Embryonic facial prominence (tissue), 1 donor: Measurements from ENCODE around the gene BPIFB6.

Experiments used
- DNase-seq: peaks from one replicate; pipeline ENCODE4 v3.0.0-alpha.2; 2016; ENCODE audit errors: extremely low spot score

The BPIFB6 gene

DNA sequence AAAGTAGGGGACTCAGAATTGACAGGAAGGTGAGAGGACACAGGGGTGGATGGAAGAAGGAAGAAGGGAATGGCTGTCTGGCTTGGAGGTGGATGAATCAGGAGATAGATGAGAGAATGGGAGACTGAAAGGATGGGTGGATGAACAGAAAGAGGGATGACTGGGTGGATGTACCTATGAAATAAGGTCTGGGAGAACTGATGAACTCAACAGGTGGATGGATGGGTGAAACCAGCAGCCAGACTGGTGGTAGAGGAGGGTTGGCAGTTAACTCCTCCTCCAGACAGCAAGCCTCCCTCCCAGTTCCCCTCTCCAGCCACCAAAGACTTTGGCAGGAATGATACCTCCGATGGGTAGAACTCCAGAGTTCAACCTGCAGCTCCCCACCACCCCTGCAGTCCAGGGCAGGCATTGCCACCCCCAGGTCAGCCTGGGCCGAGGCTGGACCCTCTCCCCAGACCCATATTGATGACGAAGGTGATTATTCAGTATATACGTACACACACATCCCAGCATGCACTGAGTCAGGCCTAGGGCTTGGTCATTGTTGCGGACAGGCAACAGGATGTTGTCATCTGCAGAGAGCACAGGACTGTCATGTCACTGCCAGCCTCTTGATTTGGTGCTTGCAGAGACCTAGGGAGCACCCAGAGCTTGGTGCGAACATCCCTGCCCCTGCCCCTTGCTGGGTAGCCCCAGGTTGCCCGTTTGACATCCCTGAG is 29.2 kb upstream of the BPIFB6 start:
- no peak for DNase-seq

DNA sequence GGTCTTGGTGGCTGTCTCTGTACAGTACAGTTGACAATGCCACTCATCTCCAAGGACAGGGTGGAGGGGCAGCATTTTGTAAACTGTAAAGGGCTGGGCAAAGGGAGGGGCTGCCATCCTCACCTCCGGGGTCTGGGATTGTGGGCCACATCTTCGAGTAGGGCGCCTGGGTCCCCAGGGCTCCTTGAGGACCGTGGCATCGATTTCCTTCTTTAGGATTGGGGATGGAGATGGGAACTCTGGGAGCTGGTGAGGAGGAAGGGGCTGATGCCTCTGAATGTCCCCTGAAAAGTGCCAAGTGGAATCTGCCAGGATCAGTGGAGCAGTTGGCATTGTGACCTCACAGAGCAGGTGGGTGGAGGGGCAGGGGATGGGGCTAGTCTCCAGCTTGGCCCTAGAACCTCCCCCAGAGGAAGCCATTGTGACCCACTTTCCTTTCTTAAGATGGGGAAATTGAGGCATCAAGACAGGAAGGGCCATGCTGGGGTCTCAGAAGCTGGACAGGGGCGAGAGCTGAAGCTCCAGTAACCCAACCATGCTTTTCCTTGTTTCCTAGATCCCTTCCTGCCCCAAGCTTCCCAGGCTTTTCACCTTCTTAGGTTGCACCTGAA is 27.2 kb upstream of the BPIFB6 start, which contains the start of gene SUN5:
Gene SUN5, minus strand, starts transcription at position 293 of the 611 bp plus-strand sequence. Its CDS starts 93 bp downstream, at position 200.
- no peak for DNase-seq

DNA sequence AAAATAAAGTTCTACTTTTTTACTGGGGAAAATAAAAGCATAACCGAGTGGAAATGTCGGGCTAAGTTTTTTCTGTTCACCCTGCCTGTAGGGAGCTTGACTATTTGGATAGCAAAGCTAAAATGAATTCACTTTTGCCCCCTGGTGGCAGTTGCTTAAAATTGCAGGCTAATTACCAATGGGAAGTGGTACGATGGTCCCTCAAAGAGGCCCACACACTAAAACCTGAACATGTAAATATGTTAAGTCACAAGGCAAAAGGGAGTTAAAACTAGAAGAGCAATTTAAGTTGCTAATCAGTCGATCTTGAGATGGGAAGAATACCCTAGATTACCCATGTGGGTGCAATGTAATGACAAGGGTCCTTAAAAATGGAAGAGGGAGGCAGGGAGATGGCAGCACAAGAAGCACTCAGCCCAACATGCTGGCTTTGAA is 26.3 kb upstream of the BPIFB6 start:
- DNase-seq = no peak

DNA sequence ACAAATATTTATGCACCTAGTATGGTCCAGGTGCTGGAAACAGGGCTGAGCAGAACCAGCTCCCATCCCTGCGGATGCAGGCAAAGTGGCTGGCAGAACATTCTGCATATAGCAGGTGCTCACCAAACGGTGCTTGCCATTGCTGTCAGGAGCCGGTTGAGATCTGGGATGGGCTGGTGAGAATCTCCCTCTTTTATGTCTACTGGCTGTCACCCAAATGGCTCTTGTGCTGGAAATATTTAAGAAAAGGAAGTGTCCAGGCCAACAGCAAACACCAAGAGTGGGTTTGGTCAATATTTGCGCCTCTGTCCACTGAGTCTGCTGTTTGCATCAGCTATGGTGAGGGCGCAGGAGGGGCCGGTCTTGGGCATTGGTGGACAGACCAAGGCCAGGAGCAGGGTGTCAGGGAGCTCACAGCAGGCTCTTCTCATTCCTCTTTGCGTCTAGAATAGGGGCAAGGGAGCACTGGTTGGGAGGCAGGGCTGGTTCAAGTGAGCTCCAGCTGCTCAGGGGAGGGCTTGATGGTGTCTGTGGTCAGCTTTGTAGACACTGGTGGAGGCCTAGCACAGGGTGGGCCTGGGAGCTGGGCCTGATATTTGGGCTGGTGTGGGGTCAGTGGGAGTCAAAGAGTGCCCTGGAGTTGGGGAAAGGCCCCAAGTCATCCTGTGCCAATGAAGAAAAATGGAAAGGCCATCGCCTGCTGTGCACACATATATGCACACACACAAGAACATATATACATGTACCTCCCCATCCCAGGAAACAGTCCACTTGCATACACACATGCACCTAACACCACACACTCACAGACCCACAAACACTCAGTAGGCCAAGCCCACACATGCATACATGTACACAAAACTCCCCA is 25.3 kb upstream of the BPIFB6 start:
- DNase-seq = no peak

DNA sequence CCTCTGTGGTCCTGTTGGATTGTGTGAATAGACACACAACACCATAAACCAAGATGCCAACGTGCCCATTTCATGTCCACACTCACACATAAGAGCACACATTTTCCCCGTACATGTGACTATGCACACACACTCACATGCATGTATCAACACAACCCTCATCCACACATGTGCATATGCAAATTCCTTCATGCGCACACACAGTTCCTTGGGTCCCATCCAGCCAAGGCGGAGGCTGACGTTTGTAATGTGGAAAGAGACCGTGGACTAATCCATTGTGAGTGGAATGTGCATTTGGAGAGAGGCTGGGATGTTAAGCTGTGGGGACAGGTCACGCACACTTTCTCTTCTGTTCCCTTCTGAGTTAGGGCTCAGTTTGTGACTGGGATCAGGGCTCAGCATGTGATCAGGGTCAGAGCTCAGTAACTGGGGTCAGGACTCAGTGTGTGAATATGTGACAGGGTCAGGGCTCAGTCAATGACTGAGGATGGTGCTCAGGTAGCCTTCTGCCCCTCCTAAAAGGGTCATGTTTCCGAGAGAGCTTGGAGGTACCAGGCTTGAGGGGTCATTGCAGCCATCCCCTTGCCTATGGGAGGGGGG is 24.6 kb upstream of the BPIFB6 start:
- no peak for DNase-seq

DNA sequence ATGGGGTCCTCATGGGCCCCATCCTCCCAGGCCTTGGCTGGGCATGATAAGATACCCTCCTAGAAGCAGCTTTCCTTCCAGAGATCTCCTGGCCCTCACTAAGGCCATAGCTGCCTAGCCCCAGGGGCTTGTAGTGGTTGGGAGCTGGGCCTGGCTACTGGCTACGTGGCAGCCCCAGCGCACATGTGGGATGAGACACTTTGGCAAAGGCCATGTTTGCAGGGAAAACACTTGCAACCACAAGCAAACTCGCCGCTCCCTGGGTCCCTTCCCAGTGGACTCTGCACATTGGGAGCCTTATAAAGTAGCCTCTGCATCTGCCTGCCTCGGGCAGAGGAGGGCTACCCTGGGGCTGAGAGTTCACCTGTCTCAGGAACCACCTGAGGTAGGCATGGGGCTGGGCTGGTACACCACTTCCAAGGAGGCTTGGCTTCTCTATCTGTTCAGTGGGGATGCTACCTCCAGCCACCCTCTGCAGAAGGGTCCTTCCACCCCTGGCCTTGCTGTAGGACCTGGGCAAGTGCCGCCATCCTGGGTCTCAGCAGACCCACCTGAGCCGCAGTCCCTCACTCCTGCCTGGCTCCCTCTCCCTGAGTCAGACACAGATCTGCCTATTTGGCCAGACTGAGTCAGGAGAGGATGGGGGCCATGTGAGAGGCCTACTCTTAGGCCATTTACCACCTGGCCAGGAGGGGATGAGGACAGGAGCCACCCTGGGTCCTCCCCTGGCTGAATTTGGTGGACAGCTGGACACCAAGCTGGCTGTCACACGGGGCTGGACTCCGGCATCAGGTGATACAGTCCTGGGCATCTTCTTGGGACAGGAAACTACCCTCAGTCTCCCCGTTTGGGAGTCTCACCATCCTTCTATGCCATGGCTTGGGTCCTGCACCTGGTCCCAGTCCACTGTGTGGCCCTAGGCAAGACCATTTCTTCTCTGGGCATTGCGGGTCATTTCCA is 23.8 kb upstream of the BPIFB6 start, which contains the start of gene BPIFB2:
Gene BPIFB2, plus strand, starts transcription at position 329 of the 960 bp plus-strand sequence. CDS start 871 bp downstream, outside the sequence.
- DNase-seq = no peak

DNA sequence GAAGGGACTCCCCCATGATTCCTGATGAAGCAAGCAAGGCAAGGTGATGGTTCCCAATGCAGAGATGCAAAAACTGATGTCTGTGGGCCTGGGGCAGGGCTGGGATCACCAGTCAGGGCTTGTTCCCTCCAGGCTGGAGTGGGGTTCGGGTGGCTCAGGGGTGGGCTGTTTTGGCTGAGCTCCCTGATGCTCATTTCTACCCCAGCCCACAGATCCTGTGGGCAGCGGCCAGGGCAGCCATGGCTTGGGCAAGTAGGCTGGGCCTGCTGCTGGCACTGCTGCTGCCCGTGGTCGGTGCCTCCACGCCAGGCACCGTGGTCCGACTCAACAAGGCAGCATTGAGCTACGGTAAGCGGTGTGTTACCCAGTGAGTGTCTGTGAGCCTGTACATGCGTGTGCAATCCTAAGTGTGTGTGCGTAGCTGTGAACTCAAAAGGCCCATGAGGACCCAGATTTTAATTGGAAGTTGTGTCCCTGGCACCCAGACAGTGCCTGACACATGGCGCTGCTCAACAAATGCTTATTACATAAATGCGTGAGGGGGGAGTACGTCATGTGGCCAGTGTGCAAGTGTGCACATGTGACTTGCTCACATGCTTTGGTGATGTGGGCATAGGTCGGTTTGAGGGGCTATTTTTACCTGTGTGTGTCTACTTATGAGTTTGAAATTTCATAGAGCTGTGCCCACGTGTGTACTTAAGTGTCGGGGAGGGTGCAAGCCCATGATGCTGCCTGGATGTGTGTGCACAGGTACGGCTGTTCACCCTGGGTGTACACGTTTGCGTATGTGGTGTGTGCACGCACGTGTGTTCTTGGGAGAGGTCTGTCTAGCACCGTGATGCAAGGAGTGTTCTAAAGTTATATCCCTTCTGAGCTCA is 22.9 kb upstream of the BPIFB6 start:
- no peak for DNase-seq

DNA sequence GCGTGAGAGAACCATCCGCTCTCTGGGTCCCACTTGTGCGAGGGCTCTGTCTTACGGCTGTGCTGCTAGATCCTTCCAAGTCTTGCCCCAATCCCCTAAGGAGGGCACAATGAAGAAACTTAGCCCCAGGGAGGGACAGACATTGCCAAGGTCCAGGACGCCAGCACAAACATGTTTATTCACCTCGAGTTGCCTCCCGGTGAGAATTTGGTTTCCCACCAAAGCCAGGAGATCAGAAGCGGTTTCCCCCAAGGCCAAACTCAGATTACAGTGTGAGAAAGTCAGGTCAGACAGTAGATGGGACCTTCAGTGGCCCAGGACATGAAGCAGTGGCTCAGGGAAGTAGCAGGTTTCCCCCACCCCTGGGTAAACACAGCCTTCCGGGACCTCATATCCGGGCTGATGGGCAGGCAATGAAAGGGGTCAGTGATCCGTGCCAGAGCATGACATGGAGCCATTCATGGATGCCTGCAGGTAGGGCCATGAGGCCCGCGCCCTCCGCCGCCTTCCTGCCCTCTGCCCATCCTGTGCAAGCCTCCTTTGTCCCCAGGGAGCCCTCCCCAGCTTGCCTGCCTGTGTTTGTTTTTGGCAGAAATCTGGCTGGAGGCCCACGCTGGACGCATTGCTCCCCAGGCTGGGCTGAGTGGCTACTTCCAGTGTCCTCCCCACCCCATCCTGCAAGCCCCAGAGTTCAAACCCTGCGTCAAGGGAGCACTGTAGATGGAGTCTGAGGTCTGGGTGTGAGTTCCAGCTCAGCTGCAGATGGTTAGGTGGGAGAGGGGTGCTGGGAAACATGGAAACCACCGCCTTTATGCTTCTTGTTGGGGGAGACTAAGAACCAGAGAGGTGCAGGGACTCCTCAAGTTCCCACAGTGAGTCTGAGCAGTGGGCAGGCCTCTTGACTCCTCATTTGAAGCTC is 22.0 kb upstream of the BPIFB6 start:
- no peak for DNase-seq

DNA sequence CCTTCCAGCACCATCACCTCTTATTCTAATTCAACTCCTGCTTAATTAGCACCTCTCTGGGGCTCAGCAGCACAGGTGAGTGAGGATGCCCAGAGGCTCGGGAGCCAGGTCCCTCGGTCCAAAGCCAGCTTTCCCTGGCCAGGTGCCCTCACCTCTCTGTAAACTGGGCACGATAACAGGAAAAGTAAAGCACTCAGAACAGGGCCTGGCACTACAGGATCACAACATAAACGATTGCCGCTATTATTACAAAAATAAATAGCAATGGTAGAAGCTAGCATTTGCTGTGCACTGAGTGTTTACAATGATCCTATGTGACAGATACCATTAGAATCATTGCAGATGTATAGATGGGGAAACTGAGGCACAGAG is 21.3 kb upstream of the BPIFB6 start:
- DNase-seq = no peak

DNA sequence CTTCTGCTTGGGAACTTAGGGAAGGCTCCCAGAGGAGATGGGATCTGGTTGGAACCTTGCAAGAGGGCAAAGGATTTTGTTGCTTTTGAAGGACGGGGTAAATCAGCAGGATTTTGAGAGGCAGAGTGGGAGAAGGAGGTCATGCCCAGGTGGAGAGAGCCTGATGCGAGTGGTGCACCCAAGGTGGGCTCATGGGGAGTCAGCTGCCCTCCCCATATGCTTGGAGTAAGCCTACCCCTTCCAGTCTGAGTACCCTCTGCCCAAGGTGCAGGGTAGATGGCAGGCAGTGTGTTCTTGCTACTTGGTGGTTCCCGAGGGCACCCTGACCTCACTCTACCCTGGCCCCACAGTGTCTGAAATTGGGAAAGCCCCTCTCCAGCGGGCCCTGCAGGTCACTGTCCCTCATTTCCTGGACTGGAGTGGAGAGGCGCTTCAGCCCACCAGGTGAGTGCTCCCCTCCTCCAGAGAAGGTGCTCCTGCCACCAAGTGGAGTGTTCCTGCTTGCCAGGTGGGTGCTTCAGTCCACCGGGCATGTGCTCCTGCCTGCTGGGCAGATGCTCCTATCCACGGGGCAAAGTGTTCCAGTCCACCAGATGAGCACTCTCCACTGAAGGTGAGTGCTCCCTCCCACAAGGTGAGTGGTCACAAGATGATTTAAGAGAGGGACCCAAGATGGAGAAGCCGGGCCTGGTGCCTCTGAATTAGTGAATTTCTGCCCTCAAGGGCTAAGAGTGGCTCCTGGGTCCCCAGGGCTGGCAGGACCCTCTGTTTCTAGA is 20.6 kb upstream of the BPIFB6 start:
- no peak for DNase-seq

DNA sequence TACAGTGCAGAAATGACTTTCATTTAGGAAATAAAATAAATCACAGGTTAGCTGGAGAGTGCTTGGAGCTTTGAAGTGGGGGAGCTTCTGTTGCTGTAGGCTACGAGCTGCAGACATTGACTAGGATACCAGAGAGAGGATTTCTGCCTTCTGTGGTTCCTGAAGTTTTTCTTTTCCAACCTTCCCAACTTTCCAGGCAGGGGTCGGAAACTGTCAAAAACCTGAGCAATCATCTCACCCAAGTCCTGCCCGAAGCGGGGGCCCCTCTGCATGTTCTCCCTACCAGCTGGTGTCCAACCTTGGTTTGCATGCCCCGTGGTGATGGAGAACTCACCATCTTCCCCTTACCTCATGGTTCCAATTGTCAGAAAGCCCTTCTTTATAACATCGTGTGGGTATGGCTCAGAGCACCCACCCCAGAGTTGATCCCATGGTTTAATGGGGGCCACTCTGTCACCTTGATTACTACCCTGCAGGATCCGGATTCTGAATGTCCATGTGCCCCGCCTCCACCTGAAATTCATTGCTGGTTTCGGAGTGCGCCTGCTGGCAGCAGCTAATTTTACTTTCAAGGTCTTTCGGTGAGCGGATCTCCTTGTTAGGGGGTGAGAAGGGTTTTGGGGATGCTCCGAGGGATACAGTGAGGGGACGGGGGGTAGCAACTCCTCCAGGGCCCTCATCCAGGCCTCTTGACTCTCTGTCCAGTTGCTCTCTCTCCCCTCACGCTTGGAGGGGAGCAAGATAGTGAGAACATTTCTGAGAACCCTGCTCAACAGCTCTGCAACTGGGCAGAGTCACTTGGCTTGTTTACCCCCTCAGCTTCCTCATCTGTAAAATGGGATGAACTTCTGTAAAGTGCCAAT is 18.9 kb upstream of the BPIFB6 start:
- no peak for DNase-seq

DNA sequence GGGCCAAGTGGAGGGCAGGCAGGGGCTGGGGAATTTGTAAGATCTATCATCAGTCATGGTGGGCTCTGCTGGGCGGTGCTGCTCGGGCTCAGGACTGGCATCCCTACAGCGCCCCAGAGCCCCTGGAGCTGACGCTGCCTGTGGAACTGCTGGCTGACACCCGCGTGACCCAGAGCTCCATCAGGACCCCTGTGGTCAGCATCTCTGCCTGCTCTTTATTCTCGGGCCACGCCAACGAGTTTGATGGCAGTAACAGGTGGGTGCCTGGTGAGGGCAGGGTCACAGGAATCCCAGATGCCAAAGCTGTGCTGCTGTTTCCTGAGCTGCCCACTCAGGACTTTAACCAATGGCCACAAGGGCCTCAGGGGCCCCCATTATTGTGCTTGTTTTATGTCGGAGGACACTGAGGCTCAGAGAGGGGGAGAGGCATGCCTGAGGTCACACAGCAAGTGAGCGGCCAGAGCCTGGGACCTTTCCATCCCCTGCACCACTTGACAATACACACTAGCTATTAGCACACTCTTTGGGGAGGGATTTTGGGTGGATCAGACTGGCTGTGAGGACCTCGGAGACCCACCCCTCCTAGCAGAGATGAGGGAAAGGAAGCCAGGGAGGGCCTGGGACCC is 17.6 kb upstream of the BPIFB6 start:
- no peak for DNase-seq

DNA sequence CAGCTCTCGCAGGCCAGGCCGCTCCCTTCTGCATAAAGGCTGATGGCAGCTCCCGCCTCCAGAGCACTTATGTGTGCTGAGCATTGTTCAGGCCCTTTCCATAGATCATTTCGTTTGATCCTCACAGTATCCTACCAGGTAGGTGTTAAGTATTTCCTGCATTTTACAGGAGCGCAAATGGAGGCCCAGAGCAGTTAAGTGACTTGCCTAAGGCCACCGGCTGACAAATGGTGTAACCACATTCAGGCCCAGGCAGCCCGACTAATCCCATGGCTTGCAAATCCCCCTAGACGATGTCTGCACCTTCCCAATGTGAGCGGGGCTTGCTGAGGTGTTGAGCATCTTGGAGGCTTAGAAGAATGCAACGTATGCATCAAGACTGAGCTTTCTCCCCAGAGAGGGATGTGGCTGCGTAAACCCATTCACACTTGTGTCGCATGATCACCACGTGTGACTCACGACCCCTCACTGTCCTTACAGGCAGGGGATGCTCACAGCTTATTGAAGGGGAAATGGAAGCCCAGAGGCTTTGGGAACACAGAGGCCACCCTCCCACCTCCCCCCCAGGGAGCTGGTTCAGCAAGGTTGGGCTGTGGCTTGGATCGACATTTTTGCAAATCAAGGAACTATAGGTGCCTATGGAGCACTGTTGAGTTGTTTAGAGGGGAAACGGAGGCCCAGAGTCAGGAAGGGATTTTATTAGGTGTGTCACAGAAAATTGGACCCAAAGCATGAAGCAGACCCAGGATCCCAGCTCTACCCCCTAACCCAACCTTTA is 16.9 kb upstream of the BPIFB6 start:
- DNase-seq = no peak

DNA sequence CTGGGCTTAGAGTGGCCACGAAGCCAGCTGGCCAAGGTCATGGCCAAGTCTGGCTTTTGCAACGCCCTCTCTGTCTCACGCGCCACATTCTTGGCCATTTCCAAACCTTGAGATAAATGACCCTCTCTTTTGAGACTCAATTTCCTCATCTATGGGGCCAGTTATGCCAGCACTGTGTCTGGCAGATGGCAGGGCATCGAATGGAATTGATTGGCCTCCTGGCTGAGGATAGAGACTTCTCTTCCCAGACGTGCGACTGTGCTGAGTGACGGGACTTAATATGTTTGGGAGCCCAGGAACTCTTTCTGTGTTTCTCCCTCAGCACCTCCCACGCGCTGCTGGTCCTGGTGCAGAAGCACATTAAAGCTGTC is 16.3 kb upstream of the BPIFB6 start:
- DNase-seq = no peak

DNA sequence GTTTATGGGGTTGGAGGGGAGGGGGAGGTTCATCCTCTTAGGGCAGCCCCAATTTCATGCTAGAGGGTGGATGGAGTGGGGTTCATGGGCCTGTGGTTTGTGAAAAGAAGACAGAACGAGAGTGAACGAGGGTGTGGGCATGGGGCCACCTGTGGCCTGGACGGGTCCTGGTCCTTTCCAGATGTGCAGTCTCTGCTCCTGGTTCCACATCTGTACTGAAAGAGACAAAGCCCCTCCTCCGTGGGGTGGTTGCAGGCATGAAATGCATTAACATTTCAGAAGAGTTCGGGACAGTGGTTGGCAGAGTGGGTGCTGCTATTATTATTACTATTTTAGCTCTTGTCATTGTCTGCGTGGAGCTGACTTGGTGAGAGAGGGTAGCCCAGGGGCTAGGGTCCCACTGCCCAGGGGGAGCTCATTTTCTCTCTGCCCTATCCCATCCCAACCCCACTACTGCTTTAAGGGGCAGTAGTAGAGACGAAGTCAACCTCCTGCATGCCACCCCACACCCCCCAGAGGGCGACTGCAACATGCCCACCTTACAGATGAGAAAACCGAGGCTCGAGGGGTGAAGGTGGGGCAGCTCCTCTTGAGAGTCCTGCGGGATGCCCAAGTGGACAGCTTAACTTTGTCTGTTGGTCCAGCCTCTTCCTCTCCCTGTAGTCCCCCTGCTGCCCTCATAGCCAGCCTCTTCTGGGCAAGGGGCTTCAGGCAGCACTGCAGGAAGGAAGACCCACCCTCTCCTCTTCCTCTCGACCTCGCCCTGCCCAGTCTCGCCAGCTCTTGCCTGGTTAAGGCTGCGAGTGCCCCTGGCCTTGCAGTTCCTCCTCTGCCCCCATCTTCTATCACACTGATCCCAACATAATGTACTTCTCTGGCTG is 15.5 kb upstream of the BPIFB6 start:
- no peak for DNase-seq
